Mesenteric fat pad (tissue), 1 donor: ENCODE results near the gene NOS3. TPM values are rescaled to one million over a fixed set of nuclear protein-coding genes. Genes with fewer than 3 reads are reported as not detected.

ENCODE experiments used
- DNase-seq: peaks from one replicate; pipeline ENCODE4 v3.0.0-alpha.2; 2020; ENCODE audit warnings: low spot score
- total RNA-seq: library from RNA; stranded (reverse); fragmentation: NEBNext Ultra II Directional; extraction: Animal tissue kit (Norgen Biotek cat#: 25700); gene quantifications from one replicate; pipeline ENCODE4 v1.2.1, GENCODE V29; 2021
- donor health status: DM: yes; HTN: yes; CAD: no.

The NOS3 gene
- total RNA-seq, 1 donor from 2014 or later = 57.1 TPM

DNA sequence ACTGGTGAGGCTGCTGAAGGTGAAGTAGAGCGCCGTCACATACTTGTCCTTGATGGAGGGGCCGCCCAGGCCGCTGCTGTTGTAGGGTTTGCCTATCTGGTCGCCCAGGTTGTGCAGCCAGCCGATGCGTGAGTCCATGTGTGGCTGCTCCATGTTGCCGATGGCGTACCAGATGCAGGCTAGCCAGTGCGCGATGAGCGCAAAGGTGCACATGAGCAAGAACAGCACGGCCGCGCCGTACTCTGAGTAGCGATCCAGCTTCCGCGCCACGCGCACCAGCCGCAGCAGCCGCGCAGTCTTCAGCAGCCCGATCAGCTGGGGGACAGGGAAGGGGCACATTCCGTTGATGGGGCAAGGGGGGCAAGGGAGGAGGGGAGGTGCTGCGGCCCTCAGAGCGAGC lies 39.3 kb upstream of the NOS3 start:
- no peak for DNase-seq

DNA sequence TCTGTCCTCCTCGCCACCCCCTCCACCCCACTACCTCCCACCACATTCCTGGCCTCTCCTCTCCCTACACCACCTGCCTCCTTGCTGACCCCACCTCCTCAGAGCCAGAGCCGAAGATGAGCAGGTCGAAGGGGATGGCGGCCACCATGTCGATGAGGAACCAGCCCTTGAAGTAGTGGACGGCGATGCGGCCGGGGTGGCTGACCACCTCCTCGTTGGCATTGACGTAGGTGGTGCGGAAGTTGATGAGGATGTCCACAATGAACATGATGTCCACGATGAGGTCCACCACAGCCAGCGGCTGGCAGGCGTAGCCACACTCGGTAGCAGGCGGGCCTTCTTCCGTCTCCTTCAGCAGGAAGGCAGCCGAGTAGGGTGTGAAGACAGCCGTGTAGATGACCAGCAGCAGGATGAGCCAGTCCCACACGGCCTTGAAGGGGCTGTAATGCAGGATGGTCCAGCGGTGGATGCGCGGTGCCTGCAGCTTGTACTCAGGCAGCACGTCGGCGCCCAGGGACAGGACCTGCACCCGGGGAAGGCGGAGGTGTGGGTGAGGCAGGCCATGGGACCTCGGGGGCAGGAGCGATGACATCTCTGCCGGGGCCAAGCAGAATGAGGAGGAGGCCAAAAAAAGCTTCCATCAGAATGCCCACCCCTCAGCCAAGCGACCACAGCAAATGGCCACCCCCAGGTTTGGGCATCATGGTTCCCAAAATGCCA lies 38.3 kb upstream of the NOS3 start:
- DNase-seq = no peak

DNA sequence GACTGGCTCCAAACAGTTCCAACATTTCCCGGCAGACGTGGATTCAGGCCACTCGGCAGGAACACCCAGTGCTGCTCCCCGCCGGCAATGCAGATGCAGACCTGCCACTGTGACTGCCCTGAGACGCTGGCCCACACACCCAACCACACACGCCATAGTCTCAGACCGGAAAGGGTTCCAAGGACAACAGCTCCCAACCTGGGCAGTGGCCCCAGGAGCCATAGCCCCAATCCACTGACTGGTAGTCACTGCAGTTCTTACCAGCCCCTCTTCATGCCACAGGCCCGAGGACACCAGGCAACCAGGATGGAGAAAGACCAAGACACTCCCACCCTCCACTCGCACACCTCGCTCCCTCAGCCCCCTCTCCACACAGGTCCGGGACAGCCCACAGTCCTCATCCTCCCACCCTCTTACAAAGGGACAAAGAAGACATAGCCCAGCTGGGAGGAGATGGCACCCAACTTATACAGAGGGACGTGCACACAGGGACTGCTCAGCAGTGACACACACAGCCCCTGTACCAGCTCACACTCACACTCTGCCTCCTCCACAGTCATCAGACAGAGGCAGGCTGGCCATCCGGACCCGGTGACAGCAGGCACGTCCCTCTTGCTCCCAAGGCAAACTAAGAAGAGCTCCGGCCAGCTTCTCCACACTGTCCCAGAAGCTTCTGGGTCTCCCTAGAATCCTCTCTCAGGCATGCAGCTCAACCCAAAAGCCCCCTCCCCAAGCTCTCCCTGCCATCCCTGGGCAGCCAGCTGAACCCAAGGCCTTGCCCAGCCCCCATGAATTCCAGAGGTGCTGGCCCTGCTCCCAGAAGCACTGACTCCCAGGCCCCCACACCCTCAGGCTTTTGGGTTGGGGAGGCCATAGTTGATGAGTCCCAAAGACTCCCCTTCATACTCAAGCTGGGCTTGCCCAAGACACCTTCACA lies 37.5 kb upstream of the NOS3 start:
- DNase-seq = no peak

DNA sequence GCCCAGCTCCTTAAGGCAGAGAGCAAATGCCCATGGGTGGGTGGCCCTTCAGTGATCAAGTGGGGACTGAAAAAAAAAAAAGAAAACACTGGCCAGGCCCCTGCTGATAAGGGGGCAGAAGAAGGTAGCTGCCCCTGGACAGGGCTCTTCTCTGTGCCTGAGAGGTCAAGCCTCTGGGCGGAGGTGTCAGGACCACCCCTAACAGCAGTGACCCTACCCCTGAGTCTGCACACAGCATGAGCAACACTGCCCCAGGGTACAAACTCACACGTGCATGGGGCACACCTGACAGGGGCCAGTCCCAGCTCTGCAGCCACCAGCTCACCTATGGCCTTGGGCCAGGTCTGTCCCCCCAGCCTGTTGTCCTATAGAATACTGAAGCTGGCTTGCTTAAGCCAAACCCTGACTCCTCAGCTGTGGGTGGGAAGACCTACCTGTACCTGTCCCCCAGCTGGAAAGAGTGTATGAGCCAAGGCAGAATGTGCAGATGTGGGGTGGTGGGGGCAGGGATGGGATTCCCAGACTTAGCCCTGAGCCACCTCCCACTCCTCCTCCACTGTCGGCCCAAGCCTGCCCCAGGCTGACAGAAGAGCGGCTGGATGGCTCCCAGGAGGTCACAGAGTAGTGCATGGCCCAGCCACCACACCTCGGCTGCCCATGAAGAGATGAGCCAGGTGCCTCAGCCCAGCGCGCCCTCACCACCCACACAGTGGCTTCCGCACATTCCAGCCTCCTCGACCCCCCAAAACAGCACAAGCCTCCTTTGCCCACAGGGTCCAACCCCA lies 36.4 kb upstream of the NOS3 start:
- DNase-seq = no peak

DNA sequence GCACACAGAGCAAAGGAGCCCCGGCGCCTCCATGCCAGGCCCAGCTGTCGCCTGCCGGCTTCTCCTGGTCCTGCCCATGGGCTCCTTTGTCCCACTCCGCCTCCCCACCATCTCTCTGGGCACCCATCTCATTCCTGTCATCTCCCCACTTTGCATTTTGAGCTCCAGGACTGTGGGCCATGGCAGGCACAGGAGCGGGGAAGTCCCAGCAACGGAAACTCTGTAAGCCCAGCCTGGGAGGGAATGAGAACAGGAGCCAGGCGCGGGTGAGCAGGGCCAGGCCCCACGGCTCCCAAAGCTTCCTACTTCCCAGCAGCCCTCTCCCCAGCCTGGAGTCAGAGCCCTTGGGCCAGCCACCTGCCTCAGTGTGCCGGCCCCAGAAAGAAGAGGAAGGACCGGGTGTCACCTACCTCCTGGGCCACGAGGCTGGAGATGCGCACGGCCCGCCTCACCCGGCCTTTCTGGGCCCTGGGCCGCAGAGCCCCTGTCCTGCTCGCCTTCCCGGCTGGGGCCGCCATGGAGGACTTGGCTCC lies 35.8 kb upstream of the NOS3 start:
- no peak for DNase-seq

DNA sequence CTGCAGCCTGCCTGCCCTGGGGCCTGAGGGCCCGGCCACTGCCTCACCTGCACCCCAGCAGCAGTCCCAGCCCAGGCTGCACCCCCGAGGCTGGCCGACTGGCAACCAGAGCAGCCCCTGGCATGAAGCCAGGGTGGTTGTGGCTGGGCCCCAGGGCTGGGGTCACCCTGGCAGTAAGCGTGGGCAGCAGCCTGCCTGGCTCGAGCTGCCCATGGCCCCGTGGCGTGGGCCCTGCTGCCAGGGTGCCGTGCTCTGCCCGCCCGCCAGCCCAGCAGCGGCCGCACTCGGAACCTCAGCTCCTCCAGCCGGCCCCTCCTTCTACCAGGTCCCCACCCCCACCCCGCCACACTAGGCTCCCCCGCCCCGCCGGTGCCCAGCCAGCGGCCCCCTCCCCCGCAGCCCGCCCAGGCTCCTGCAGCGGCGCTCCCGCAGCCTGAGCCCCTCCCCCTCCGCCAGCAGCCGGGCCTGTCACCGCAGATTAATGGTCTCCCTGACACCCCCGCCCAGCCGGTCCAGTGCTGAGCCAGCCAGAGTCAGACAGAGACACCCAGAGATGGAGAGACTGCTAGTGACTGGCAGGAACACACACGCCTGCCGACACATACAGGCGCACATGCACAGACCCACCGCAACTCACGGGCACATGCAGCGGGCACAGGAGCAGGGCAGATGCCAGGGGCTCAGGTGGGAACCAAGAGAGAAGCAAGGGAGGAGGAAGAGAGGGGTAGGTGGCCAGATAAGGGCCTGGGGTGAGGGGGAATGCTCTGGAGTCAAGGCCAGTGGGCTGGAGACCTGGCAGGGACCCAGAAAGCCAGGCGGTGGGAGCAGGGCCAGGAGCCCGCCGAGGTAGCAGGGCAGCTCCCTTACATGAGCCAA lies 35.1 kb upstream of the NOS3 start:
- DNase-seq = no peak

DNA sequence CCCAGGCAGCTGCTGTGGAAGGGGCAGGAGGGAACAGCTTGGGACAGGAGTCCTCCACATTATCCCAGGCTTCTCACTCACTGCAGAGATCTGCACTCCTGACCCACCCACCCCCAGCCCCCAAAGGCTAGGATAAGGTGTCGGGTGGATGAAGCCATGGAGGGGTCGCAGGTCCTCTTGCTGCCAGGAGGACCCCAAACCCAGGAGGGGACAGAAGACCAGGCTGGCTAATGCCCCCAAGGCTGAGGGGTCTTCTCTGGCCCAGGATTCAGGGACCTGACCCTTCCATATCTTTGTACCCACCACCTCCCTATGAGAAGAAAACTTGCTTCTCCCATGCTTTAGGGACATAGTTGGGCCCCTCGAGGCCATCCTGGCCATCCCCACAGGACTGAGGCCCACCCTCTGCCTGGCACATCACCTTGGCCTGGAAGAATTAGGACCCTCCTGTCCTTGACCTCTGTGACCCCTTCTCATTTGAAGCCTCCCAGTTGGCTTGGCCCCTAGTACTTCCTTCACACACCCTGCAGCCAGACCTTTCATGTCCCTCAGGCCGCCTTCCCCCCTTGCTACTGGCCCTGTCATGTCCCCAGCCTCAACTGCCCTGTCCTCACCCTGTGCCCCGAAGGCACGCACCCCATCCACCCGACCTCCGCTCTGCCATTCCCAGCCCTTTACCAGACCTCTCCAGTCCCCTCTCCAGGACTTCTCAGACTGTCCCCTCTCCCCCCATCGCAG lies 34.3 kb upstream of the NOS3 start:
- no peak for DNase-seq

DNA sequence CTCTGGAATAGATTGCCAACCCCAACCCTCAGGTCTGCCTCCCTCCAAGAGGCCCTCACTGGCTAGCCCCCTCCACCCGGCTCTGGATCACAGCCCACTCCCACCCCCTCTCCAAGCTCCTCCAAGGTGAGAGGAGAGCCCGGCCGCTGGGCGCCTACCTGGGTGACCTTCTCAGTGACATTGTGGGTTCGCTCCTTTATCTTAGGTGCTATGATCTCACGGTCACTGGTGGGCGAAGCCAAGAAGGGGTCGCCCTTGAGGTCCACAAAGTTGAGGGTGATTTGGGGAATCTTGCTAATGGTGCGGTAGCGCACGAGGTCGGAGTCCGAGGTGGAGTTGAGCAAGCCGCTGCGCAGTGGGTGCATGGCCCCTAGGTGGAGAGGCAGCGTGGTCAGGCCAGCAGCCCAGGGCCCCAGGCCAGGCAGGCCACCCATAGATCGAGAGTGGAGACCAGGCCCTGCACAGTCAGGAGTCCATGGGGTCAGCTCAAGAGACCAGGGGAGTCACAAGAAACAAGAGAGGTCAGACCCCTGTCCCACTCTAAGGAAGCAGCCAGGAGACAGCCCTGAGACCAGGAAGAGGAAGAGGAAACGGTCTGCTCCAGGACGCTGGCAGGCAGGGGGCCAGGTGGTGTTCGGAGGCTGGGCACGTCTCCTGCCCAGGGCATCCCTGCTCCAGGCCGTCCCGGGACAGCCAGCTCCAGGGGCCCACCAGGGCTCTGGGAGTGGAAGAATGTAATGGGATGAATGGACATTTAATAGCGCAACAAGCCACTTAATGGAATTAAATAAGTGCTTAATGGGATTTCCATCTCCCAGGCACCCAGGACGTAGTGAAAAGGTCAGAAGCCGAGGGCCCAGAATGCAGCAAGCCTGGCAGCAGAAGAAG lies 33.4 kb upstream of the NOS3 start:
- no peak for DNase-seq

DNA sequence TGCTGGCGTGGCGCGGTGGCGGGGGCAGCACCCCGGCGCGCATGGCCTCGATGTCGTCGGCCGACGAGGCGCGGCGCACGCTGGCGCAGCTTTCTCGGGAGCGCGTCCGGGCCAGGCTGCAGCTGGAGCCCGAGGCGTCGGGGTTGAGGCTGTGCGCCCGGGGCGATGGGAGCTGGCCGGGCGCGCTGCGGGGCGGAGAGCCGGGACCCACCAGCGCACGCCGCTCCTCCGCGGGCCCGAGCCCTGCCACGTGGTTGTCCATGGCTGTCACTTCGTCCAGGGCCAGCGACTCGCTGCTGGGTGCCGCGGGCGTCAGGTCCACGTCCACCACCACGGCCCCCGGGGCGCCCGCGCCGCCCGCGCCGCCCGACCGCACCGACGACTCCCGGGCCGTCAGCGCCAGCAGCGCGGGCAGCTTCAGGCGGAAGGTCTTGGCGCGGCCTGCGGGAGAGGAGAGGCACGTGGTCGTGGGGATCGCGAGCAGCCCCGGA lies 32.7 kb upstream of the NOS3 start:
- no peak for DNase-seq

DNA sequence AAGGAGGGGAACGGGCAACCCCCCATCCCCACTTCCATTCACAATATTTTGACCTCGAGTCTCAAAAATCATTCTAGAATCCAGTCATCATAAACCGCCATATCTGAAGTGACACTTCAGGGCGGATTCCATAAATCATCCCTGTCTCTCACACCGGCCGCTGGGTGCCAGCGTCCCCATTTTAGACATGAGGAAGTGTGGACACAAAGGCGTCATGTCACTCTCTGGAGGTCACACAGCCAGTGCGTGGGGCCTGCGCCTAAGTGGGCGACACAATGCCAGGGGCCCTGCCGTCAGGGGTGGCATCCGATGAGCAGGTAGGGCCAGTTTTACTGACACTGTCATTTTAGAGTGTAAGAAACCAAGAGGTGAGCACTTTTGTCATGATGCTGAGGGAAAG lies 32.2 kb upstream of the NOS3 start:
- DNase-seq = no peak

DNA sequence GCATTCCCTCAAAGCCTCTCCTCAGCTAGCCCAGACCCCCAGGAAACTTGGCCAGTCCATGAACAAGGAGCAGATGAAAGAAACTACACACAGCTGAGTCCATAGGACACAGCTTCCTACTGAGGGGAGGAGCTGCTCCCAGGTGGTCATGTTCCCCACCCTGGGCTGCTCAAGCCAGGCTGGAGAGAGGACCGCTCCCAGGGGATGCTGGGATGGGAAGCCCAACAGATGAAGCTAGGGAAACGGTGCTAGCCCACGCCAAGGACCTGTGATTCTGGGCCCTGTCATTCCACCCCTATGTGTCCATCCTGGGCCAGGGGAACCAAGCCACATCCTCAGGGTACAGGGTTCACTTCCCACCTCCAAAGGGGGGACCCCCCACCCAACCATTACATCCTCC lies 31.7 kb upstream of the NOS3 start:
- DNase-seq = no peak

DNA sequence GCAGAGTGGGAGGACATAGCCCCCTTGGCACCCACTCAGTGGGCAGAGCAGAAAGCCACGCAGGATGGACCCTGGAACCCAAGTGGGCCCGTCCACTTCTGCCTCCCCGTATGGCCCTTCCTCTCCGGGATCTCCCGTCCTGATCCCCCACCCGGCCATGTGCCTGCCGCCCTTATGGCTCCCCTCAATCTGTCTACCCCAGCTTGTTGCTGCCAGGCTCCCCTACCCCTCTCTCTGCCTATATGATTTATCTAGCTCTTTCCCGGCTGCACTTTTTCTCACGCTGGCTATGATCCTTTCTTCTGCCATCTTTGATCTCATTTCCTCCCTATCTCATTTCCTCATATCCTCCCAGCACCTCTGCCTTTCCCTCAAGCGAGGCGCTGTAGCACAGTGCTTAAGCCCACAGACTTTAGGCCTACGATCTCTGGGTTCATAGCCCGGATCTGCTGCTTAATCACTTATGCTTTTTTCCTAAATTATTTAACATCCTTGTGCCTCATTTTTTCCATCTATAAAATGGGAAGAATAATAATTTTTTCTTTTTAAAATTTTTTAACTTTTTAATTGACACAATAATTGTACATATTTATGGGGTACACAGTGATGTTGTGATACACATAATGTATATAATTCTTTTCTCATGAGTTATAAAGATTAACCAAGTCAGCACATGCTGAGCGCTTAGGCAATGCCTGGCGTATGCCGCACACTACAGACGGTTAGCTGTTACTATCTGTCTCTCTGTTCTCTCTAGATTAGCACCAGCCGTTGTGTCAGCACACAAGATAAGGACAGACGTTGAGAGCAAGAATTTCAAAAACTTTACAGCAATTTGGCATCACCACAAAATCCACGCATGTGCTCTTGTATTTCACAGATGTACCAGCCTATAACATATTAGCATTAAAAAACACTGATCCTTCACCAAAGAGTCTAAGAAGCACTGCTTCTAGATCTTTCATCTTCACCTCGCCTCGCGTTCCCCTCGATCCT lies 30.8 kb upstream of the NOS3 start:
- DNase-seq = no peak

DNA sequence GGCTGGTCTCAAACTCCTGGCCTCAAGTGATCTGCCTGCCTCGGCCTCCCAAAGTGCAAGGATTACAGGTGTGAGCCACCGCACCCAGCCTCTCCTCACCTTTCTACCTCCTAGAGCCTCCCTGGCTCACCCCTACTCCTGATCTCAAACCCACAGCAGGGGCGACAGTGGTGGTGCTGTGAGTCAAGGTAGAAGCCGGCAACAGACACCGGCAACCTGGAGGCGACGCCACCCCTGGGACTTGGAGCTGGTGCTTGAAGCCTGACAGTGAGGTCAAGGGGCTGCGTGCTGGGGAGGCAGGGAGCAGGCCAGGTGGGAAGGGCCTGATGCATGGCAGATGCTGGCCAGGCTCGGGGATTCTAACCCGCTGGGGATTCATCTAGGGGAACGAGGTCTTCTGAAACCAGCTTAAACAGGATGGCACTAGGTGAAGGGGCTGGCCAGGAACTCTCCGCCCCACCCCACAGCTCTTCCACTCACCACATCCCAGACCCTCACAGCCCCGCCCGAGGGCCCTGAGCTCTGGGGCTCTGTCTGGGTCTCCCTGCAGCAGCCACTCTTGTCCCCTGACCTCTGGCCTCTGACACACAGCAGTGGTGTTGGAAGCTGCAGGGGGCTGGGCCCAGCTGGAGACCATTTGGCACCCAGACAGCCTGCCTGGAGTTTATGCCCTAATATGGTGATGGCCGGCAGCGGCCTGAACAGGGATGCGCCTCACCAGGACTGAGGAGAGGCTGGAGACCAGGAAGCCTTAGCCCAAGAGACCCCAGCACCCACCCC lies 29.1 kb upstream of the NOS3 start:
- no peak for DNase-seq

DNA sequence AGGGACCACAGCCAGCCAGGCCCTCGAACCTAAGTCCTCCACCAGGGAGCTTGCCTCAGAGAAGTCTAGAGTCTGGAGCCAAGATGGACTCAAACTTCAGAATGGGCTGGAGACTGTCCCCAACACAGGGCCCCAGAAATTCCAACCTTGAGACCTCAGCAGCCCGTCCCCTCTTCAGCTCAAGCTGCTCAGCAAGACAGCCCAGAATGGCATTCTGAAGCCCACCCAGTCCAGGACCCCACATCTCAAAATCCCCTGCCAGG lies 28.6 kb upstream of the NOS3 start:
- DNase-seq = no peak

DNA sequence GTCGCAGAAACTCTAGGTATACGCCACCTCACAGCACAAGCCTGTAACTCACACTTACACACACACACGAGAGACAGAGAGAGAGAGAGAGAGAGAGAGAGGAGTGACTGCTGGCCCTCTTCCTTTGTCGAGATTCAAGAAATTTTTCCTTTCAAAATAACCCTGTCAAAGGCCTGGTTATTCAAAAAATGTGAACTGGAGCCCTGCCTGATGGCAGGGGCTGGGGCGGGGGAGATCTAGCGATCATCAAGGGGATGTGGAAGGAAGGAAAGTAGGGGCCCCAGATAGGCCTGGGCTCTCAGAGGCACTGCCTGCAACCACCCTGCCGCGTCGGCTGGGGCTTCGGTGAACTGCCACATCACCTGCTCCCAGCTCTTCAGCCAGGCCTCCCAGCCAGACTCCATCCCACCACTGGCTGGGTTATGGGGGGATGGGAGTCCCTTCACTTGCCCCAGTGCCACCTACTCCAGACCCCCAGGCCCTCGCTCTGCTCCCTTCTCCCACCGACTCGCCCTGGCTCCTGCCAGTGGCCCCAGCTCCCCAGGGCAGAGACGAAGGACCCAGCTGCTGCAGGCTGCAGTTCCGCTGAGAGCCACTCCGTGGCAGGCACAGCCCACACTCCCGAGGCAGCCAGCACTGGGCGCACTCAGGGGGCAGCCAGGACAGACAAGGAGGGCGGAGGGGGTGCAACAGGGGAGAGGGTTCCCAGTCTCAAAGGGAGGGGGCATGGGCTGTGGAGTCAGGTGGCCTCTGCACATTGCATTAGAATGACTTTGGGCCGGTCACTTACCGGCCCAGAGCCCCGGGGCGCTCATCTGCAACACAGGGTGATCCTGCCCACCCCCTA lies 28.0 kb upstream of the NOS3 start:
- DNase-seq = no peak
